Inferior parietal cortex (tissue), 1 donor: ENCODE measurements around the gene PTGFRN.
"Not testable (repeated sequence)": the region's sequence is repeated elsewhere in the genome, so short reads cannot be mapped to it uniquely, and the experiment has no call there.

Experiments used
- DNase-seq: peaks from one replicate; pipeline ENCODE4 v3.0.0-alpha.2; 2016; ENCODE audit errors: extremely low spot score

The PTGFRN gene

GRCh38 chr1:116971965-116972673, 62.4 kb downstream of the PTGFRN start:
- no peak for DNase-seq

GRCh38 chr1:116972674-116973030, 62.9 kb downstream of the PTGFRN start:
- no peak for DNase-seq

GRCh38 chr1:116980309-116980708, 70.6 kb downstream of the PTGFRN start:
- DNase-seq = not testable (repeated sequence)

- DNase-seq = no peak
Observed at GRCh38 chr1:116981521-116982037, 71.9 kb downstream of the PTGFRN start.

- DNase-seq = no peak
Observed at GRCh38 chr1:116982319-116983004, 72.7 kb downstream of the PTGFRN start.

GRCh38 chr1:116983112-116983511, 73.4 kb downstream of the PTGFRN start:
- DNase-seq = no peak

GRCh38 chr1:116983678-116984077, 74.0 kb downstream of the PTGFRN start:
- no peak for DNase-seq

- no peak for DNase-seq
Observed at GRCh38 chr1:116984406-116985160, 74.9 kb downstream of the PTGFRN start.

- no peak for DNase-seq
Observed at GRCh38 chr1:116986421-116987255, 76.9 kb downstream of the PTGFRN start.

GRCh38 chr1:116987256-116987555, 77.5 kb downstream of the PTGFRN start:
- DNase-seq = no peak

- no peak for DNase-seq
Observed at GRCh38 chr1:116988248-116988647, 78.5 kb downstream of the PTGFRN start.

- DNase-seq = no peak
Observed at GRCh38 chr1:116988908-116989307, 79.2 kb downstream of the PTGFRN start.

GRCh38 chr1:116989835-116990234, 80.1 kb downstream of the PTGFRN start:
- DNase-seq = no peak

- DNase-seq = no peak
Observed at GRCh38 chr1:116990612-116991151, 81.0 kb downstream of the PTGFRN start.

- no peak for DNase-seq
Observed at GRCh38 chr1:116991171-116991845, 81.6 kb downstream of the PTGFRN start.

GRCh38 chr1:116991918-116992317, 82.2 kb downstream of the PTGFRN start:
- no peak for DNase-seq

GRCh38 chr1:116993286-116993685, 83.6 kb downstream of the PTGFRN start:
- no peak for DNase-seq

- DNase-seq = no peak
Observed at GRCh38 chr1:116994411-116994810, 84.7 kb downstream of the PTGFRN start.

GRCh38 chr1:116997066-116997465, 87.3 kb downstream of the PTGFRN start:
- DNase-seq = no peak

- no peak for DNase-seq
Observed at GRCh38 chr1:116997636-116998035, 87.9 kb downstream of the PTGFRN start.

- DNase-seq = no peak
Observed at GRCh38 chr1:116999596-116999995, 89.9 kb downstream of the PTGFRN start.
